Breast epithelium (tissue), 4 donors: Measurements from ENCODE around the gene GNB1. TPM values are rescaled to one million over a fixed set of nuclear protein-coding genes. Genes with fewer than 3 reads are reported as not detected.

Source experiments
- DNase-seq, 2 donors: peaks; one replicate each; pipeline ENCODE4 v3.0.0-alpha.2; 2019; ENCODE audit warnings: low spot score in 2 of 2
- H3K27ac ChIP-seq, 2 donors: fragments of 200-600 bp; sonication (generic) in 1 of 2; one replicate each; pipeline ENCODE4 v1.5.1; 2016 to 2019; ENCODE audit warnings: mild to moderate bottlenecking in 1 of 2
- H3K27me3 ChIP-seq, 2 donors: fragments of 200-600 bp; sonication (generic) in 1 of 2; one replicate each; pipeline versions ENCODE4 v1.5.1 to v1.6.0; 2017 to 2019; ENCODE audit warnings: control low read depth in 1 of 2, mild to moderate bottlenecking in 1 of 2
- H3K36me3 ChIP-seq: fragments of 200-600 bp; one replicate; pipeline ENCODE4 v1.5.1; 2019
- H3K4me1 ChIP-seq, 2 donors: fragments of 200-600 bp; sonication (generic); one replicate each; pipeline ENCODE4 v1.5.1; 2016 to 2019; ENCODE audit warnings: control low read depth in 1 of 2
- H3K4me3 ChIP-seq, 3 donors: fragments of 200-600 bp; sonication (generic); 1 replicate in 2 of 3; 2 replicates in 1 of 3; pipeline ENCODE4 v1.5.1; 2016 to 2019; ENCODE audit warnings: mild to moderate bottlenecking in 3 of 3, moderate library complexity in 2 of 3
- H3K9me3 ChIP-seq, 2 donors: fragments of 200-600 bp; sonication (generic) in 1 of 2; one replicate each; pipeline ENCODE4 v1.5.1; 2016 to 2019; ENCODE audit warnings: control low read depth in 1 of 2
- POLR2A ChIP-seq: fragments of 450-650 bp; IDR thresholded peaks from one replicate; pipeline ENCODE4 v1.6.1; 2016; ENCODE audit warnings: antibody characterized with exemption, mild to moderate bottlenecking, moderate library complexity
- POLR2AphosphoS5 ChIP-seq, 3 donors: sonication (generic); formaldehyde crosslinking; IDR thresholded peaks; one replicate each; pipeline ENCODE4 v1.6.1; 2017; ENCODE audit warnings: antibody characterized with exemption in 3 of 3
- intact Hi-C: fragments of 100-400 bp; cut with DNase I; formaldehyde crosslinking; loops from one replicate; pipeline ENCODE4 v1.15.1; 2023; ENCODE audit warnings: low total_unique reads
- total RNA-seq, 3 donors: library from RNA; depleted of rRNA; stranded (reverse); fragments of >200 nt; gene quantifications; one replicate each; pipeline ENCODE4 v1.1.0, GENCODE V29; 2016
- TF ChIP-seq, protein P1 (sequence below), 3 donors: fragments of 450-650 bp; IDR thresholded peaks; one replicate each; pipeline ENCODE4 v1.5.1; 2016 to 2017; ENCODE audit warnings: antibody characterized with exemption in 3 of 3, mild to moderate bottlenecking in 3 of 3, moderate library complexity in 3 of 3

The GNB1 gene
- total RNA-seq, 3 donors from 2014 or later: 108 to 138 (median 123) TPM

DNA sequence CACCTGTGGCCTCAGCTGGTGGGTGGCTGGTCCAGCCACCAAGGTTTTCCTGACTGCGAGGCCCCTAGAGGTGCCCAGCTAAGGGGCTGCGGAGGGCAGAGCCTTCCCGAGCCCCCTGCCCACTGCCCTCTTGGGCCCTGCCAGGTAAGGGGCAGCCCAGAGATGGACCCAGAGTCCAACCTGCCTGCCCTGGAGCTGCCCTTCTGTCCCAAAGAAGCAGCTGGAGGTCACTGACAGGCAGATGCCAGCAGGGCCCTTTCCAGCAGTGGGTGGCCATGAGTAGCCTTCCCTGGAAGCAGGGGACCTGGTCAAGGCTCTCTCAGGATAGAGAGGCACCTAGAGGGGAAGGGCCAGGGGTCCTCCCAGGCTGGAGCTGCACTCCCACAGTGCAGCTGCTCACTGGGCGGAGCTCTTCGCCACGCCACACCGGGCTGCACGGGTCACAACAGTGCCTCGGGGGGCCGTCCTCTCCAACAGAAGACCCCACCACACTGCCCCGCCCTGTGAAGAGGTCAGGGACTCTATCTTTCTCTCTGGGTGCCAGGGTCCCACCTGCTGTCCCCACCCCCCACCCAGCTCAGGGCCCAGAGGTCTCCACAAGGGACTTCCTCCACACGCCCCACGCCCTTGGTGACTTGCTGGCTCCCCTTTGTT lies 10.9 kb upstream of the GNB1 start:
- DNase-seq: no peak
- H3K36me3 ChIP-seq: no peaks in the 10 kb centered on the region
- no peak overlapping the region for H3K4me3 ChIP-seq
- H3K27ac ChIP-seq: no peak overlapping the region
- no peaks in the 10 kb centered on the region for H3K4me1 ChIP-seq
- H3K27me3 ChIP-seq: no peaks in the 10 kb centered on the region
- H3K9me3 ChIP-seq: no peaks in the 10 kb centered on the region
- intact Hi-C loops: no loop called here
- TF ChIP-seq POLR2A (no peak), POLR2AphosphoS5 (IDR thresholded peaks at IDR 0.05) (no peak)
- TF ChIP-seq, protein P1, sequence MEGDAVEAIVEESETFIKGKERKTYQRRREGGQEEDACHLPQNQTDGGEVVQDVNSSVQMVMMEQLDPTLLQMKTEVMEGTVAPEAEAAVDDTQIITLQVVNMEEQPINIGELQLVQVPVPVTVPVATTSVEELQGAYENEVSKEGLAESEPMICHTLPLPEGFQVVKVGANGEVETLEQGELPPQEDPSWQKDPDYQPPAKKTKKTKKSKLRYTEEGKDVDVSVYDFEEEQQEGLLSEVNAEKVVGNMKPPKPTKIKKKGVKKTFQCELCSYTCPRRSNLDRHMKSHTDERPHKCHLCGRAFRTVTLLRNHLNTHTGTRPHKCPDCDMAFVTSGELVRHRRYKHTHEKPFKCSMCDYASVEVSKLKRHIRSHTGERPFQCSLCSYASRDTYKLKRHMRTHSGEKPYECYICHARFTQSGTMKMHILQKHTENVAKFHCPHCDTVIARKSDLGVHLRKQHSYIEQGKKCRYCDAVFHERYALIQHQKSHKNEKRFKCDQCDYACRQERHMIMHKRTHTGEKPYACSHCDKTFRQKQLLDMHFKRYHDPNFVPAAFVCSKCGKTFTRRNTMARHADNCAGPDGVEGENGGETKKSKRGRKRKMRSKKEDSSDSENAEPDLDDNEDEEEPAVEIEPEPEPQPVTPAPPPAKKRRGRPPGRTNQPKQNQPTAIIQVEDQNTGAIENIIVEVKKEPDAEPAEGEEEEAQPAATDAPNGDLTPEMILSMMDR (IDR thresholded peaks at IDR 0.05): no peak

DNA sequence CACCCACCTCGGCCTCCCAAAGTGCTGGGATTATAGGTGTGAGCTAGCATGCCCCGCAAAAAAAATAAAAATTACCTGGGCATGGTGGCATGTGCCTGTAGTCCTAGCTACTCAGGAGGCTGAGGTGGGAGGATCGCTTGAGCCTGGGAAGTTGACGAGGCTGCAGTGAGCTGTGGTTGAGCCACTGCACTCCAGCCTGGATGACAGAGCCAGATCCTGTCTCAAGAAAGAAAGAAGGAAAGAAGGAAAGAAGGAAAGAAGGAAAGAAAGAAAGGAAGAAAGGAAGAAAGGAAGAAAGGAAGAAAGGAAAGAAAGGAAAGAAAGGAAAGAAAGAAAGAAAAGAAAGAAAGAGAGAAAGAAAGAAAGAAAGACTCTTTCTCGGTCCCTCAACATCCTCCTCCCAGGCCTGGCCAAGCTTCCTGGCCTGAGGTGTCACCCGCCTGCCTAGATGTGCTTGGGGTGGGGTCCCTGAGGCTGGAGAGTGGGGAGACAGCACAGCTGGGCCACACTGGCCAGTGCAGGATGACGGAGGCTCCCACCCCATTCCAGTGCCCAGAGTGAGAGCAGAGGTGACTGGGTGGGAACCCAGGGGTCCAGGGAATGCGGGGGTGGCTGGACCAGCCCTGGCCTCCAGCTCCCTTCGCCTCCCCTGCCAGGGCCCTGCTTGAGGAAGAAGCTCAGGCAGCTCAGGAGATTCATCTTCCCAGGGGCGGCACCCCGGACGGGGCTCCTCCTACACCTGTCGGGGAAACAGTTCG lies 10.2 kb upstream of the GNB1 start:
- H3K4me3 ChIP-seq: no peak overlapping the region
- intact Hi-C loops: no loop called here
- H3K4me1 ChIP-seq: no peaks in the 10 kb centered on the region
- no peaks in the 10 kb centered on the region for H3K27me3 ChIP-seq
- TF ChIP-seq POLR2A: no peak
- TF ChIP-seq POLR2AphosphoS5 (IDR thresholded peaks at IDR 0.05): no peak
- TF ChIP-seq, protein P1 (IDR thresholded peaks at IDR 0.05): no peak
- H3K27ac ChIP-seq: no peak overlapping the region
- no peaks in the 10 kb centered on the region for H3K9me3 ChIP-seq
- H3K36me3 ChIP-seq: no peaks in the 10 kb centered on the region
- DNase-seq: no peak

DNA sequence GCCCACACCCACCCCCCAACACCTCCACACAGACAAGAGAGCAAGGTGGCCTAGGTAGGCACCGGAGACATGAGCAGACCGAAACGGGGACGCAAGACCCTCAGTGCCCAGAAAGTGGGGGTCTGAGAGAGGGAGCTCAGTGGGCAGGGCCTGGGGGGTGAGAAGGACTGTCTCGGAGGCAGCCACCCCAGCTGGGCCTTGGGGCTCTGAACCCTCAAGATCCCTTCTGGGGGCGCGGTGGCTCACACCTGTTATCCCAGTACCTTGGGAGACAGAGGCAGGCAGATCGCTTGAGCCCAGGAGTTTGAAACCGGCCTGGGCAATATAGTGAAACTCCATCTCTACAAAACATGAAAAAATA lies 9.1 kb upstream of the GNB1 start:
- H3K27ac ChIP-seq: no peak overlapping the region
- no peaks in the 10 kb centered on the region for H3K27me3 ChIP-seq
- intact Hi-C loops: no loop called here
- H3K4me1 ChIP-seq: peaks cover 0 to under 1% of the 10 kb centered on the region in 2 donors
- H3K4me3 ChIP-seq: no peak overlapping the region
- H3K36me3 ChIP-seq: no peaks in the 10 kb centered on the region
- DNase-seq: no peak
- H3K9me3 ChIP-seq: no peaks in the 10 kb centered on the region
- no peak for TF ChIP-seq POLR2AphosphoS5 (IDR thresholded peaks at IDR 0.05)
- no peak for TF ChIP-seq POLR2A
- TF ChIP-seq, protein P1 (IDR thresholded peaks at IDR 0.05): no peak

DNA sequence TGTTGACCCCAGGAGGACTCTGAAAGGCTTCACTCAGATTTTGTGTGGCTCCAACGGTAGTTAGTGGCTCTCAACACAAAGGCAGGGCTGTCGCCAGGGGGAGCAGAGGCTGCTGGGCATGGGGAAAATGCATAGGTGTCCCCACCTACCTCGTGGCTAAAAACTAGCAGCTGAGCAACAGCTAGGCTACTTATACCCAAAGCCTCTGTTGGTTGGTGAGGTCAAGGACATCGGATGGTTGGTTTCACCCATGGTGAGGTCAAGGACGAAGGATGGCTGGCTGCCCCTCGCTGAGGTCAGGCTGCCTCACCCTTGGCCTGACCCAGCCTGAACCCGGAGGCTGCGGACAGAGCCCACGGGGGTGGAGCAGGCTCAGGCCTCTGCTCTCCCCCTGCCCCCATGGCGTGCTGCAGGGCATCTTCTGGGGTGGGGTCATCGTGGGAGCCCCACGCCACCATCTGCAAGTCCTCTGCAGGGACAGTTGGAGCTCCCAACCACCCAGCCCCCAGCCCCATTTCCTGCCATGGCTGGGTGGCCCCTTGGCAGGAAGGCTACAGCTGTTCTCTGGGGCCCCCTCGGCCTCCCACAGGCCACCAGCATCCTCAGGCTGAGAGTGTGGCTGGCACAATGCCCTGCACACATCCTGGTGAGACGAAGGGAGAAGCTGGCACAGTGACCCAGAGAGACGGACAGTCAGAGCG lies 8.5 kb upstream of the GNB1 start:
- H3K9me3 ChIP-seq: no peaks in the 10 kb centered on the region
- peaks cover 3 to 5% of the 10 kb centered on the region in 2 donors for H3K4me1 ChIP-seq
- no peak for DNase-seq
- no peaks in the 10 kb centered on the region for H3K36me3 ChIP-seq
- H3K27ac ChIP-seq: no peak overlapping the region
- H3K4me3 ChIP-seq: no peak overlapping the region
- intact Hi-C loops: no loop called here
- no peaks in the 10 kb centered on the region for H3K27me3 ChIP-seq
- TF ChIP-seq POLR2A (no peak), POLR2AphosphoS5 (IDR thresholded peaks at IDR 0.05) (no peak)
- TF ChIP-seq, protein P1 (IDR thresholded peaks at IDR 0.05): no peak
